ENCODE measurements around the gene GLDN.

GLDN gene

GRCh38 chr15:51356983-51357382 lies 15.5 kb downstream of the GLDN start:
- DNase-seq (ENCODE audit: low read depth) = no peak

DNA sequence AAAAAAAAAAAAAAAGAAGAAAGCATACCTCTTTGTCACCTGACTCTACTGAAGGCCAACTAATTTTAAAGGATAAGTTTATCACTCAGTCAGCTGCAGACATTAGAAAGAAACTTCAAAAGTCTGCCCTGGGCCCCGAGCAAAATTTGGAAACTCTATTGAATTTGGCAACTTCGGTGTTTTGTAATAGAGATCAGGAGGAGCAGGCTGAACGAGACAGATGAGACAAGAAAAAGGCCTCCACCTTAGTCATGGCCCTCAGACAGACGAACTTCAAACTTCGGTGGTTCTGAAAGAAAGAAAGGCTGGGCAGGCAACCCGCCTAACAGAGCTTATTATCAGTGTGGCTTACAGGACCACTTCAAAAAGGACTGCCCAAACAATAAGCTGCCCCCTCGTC lies 18.5 kb downstream of the GLDN start:
- no peak for DNase-seq (ENCODE audit: low read depth)

DNA sequence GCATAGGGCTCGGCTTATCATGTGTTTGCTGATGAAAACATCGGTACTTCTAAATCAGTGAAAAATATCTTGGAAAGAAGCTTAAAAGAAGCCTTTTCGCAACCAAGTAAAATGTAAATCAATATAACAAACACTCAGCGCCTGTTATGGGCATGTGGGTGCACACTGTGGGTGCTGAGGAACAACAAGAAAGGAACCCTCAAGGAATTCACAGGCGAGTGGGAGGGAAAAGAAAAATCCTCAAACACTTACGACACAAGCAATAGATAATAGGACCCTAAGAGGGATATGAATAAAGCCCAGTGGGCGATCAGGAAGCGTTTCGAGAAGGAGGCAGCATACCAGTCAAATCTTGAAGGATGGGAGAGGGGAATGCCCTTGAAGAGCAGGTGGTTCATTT lies 21.9 kb downstream of the GLDN start:
- no peak for DNase-seq (ENCODE audit: low read depth)

DNA sequence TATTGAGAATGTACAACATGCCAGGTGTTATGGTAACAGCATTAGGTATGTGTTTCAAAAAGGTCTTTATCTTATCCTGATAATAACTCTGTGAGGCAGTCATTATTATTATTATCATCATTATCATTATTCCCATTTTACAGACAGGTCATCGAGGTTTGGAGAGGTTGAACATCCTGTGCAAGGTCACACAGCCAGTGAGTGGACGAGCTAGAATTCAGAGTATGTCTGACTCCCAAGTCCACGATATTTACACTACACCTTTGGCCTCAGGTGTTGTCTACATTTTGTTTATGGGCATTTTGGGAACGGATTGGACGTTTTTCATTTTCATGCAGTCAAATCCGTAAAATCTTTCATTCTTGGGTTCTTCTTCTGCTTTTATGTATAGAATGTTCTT lies 24.0 kb downstream of the GLDN start:
- DNase-seq (ENCODE audit: low read depth) = no peak

- DNase-seq (ENCODE audit: low read depth) = no peak
Observed at GRCh38 chr15:51366071-51366470, 24.6 kb downstream of the GLDN start.

- DNase-seq (ENCODE audit: low read depth) = peak; percentile 81
Observed at GRCh38 chr15:51366920-51367319, 25.5 kb downstream of the GLDN start.

DNA sequence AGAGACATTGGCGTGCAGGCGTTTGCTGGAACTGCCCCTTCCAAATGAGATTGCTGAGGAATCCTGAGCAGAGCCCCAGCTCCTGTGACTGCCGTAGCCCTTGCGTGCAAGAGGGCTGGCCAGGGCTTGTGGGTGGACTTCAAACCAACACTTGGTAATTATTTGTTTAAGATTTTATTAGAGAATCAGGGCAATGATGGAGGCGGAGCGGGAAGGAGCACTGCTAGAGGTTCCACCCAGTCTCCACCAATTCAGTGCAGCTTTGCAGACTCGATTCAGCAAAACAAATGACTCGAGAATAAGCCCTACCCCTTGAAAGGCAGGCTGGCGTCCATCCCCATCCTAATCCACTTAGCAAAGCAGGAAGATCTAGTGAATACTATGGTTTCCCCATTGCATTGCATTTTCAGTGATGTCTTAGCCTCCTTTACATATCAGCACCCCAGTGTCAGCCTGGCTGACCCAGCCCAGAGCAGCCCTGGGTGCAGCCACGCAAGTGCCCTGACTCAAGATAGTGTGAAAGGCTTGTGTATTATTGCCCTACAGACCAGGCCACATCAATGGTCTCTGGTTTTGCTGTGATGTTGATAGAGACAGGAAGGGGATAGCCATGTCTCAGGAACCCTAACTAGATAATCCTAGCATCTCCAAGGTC lies 26.0 kb downstream of the GLDN start:
- DNase-seq (ENCODE audit: low read depth) = no peak

GRCh38 chr15:51368307-51368706 lies 26.9 kb downstream of the GLDN start:
- DNase-seq (ENCODE audit: low read depth) = no peak

DNA sequence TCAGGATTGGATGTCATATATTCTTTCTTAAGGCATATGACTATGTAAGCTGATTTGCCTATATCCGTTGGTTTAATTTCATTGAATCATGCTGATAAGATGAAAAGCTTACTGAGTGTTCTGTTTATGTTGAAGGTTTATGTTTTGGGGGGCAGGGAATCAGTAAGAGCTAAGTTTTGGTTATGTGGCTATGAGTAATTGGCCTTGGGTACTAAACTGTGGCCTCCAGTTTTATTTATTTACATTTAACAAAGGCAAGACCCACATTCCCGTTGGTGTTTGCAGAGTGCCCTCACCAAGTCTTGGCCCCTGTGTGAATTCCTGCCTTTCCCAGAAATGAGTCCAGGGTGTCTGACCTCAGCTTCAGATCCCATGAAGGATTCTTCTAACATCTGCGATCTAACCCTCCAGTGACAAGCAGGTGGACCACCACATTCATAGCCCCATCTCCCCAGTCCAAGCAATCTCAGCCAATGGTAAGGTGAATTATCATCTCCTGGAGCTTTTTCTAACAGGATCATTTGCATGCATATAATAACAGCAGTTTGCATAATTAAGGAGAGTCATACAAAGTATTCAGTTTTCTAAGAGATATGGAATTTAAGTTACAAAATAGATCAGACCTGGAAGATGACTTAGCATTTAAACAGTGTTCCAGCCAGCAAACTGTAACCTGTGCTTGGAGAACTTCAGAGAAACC lies 27.4 kb downstream of the GLDN start:
- peak; percentile 76 for DNase-seq (ENCODE audit: low read depth)

DNA sequence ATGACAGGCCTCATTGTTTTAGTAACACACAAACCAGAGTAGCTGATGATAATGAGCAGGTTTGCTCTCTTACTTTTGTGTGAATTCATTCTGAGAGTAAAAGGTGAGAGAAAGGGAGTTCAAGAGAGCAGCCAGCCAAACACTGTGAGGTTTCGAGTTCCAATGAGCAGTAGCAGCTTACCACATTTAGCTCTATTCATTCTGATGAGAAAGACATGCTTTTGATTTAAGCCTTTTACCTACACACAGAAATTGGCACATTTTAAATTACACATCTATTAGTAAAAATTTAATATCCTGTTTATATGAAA lies 28.0 kb downstream of the GLDN start:
- no peak for DNase-seq (ENCODE audit: low read depth)

DNA sequence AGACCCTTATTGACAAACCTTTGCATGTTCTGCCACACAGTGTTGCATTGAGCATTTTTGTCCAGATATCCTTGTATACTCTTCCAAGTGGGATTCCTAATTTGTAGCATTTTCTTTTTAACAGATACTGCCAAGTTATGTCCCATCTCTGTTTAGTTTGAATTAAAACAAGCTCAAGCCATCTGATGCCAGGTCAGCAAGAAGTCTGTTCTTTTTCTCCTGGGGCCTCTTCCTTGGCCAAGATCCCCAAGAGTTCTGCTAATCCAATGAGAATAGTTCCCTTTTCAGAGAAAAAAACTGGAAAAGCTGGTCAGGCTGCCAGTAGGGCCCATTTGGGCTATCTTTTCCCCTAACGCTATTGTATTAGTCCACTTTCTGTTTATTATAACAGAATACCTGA lies 29.8 kb downstream of the GLDN start:
- DNase-seq (ENCODE audit: low read depth) = no peak

DNA sequence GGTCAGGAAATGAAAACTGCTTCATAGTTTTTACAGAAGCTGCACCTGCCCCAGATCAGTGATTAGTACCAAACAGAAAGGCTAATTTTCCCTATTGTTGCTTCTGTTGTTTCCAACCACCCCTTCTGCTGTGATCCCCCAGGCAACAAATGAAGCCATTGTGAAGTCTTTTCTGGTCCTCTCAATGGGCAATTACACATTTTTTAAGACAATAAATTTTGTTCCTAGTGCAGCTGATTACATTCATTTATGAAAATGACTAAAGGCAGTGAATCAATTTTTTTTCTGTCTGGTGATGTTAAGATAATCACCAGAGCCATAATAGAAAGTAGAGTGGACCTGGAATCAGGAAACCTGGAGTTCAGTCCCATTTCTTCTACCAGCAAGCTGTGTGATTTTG lies 32.7 kb downstream of the GLDN start:
- no peak for DNase-seq (ENCODE audit: low read depth)

DNA sequence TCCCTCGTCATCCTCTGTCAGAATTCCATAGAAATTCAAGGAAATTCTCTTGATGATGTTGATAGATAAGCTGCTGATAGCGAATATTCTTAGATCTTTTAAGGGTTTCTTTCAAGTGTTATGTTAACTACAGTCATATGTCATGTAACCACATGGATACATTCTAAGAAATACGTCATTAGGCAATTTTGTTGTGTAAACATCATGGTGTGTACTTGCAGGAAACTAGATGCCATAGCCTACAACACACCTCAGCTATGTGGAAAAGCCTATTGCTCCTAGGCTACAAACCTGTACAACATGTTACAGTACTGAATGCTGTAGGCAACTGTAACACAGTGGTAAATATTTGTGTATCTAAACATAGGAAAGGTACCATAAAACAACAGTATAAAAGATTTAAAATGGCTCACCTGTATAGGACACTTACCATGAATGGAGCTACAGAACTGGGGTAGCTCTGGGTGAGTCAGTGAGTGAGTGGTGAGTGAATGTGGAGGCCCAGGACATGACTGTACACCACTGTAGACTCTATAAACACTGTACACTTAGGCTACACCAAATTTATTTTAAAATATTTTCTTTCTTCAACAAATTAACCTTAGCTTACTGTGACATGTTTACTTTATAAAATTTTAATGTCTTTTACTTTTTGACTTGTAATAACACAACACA lies 34.6 kb downstream of the GLDN start:
- DNase-seq (ENCODE audit: low read depth) = peak; percentile 67

- DNase-seq (ENCODE audit: low read depth) = peak; percentile 96
Observed at GRCh38 chr15:51377038-51377786, 35.8 kb downstream of the GLDN start.

DNA sequence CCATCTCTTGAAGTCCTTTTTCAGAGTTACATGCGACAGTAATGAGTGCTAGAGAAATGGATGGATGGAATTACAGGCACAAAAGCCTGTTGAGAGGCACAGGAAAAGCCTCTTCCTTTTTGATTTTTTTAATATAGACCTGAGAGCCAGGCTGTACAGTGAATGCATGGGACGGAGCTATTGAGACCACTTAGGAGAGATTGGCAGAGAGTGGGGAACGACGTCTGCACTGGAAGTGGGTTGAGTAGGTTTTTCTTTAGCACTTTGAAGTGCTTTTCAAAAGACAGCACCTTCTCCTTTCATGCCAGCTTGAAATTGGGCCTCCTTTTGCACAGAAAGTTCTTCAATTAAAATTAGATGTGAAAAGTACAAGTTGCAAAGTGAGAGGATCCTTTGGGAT lies 37.0 kb downstream of the GLDN start:
- DNase-seq (ENCODE audit: low read depth) = no peak

DNA sequence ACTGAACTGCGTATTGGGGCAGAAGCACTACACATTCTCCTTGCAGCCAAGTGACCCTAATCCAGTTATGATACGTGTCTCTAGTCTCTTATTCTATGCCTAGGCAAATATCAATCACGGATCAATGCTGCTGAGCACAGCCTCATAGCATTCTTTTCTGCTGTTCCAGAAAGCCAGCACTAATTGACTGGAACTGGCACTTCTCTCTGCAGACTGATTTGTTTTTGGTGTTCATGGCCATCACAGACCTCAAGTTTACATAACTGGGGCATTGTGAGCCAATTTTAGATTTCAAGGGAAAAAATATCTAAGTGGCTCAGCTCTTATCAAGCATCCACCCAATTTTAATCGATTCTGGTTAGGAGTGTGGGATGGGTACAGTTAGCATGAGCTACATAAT lies 37.9 kb downstream of the GLDN start:
- no peak for DNase-seq (ENCODE audit: low read depth)

DNA sequence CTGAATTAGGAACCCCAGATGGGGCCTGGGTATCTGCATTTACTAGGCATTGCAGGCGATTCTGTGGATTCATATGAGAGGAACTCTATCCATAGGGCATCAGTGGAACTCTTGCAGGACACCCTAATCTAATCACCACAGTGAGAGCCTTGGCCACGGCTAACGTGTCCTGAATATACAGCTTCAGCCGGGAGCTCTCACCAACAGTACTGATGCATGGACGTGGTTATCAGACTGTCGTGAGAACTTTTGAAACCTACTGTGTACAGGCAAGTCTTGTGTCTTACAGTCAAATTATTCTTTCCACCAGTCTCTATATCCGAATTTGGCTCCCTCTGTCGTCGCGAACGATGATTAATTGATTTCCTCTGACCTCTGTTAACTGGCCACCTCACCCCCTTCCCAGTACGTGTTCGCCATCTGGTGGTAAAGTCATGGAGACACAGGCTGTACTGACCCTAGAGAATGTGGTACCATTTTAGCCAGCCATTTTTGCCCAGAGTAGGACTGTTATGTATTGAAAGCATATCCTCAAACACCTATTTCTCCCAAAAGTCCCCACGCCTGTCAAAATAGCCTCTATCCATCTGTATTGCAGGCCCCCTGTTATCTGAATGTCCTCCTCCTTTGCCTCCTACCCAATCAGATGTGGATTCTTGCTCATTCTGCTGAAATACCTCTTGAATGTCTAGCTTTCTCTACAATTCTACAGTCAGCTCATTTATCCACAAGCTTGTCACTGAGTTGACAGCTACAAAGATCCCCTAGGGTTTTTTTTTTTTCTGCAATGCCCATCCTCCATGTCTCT lies 39.7 kb downstream of the GLDN start:
- peak; percentile 59 for DNase-seq (ENCODE audit: low read depth)

- DNase-seq (ENCODE audit: low read depth) = peak; percentile 33
Observed at GRCh38 chr15:51382787-51383186, 41.3 kb downstream of the GLDN start.

- no peak for DNase-seq (ENCODE audit: low read depth)
Observed at GRCh38 chr15:51386029-51386428, 44.6 kb downstream of the GLDN start.

DNA sequence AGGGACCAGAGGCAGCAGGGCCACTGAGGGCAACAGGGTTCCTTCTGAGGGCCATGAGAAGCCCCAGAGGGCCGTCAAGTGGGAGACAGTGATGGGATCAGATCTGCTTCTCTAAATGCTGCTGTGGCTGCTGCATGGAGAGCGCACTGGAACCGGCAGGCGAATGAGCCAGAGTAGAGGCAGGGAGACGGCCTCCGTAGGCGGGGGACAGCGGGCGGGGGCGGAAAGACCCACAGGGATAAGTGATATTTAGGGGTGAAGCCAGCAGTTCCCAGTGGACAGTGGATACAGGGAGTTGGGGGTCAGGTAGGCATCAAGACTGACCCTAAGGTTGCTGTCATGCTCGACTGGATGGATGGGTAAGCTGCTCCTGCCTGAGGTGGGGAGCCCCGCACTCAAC lies 45.0 kb downstream of the GLDN start:
- no peak for DNase-seq (ENCODE audit: low read depth)

- DNase-seq (ENCODE audit: low read depth) = no peak
Observed at GRCh38 chr15:51386960-51387698, 45.7 kb downstream of the GLDN start.

DNA sequence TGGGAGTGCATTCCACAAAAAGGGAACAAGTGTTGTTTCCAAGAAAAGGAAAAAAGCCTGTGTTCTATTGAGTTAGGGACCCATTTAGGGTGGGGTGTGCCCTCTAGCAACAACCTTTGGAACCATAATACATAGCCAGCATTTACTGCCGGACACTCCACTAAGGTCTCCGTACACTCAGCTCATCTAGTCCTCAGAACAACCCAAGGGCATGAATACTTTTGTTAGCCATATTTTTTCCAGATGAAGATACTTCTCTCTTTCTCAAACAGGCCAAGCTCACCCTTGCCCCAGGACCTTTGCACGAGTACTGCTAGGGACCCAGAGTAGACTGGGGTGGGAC lies 46.2 kb downstream of the GLDN start:
- no peak for DNase-seq (ENCODE audit: low read depth)

Measured in amniotic epithelial cell (primary cell).